Ammon's horn (tissue), 1 donor: Measurements from ENCODE around the gene STK10.

ENCODE experiments used
- DNase-seq: peaks from one replicate; pipeline ENCODE4 v3.0.0-alpha.2; 2016; ENCODE audit warnings: low spot score

The STK10 gene

DNA sequence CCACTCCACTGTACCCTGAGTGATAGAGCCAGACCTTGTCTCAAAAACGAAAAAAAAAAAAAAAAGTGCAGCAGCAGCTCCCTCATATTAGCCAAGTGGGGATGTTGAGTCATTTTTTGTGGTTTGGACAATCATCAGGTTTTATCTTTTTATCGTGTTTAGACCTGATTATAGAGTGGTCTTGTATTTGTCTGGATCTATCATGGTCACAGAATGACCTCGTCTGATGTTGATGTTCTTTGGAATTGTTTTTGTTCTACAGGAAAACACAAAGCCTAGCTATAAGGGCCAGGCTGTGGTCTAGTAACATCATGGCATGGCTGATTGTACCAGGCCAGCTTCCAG, 179.9 kb downstream of the STK10 start:
- DNase-seq, result no peak

DNA sequence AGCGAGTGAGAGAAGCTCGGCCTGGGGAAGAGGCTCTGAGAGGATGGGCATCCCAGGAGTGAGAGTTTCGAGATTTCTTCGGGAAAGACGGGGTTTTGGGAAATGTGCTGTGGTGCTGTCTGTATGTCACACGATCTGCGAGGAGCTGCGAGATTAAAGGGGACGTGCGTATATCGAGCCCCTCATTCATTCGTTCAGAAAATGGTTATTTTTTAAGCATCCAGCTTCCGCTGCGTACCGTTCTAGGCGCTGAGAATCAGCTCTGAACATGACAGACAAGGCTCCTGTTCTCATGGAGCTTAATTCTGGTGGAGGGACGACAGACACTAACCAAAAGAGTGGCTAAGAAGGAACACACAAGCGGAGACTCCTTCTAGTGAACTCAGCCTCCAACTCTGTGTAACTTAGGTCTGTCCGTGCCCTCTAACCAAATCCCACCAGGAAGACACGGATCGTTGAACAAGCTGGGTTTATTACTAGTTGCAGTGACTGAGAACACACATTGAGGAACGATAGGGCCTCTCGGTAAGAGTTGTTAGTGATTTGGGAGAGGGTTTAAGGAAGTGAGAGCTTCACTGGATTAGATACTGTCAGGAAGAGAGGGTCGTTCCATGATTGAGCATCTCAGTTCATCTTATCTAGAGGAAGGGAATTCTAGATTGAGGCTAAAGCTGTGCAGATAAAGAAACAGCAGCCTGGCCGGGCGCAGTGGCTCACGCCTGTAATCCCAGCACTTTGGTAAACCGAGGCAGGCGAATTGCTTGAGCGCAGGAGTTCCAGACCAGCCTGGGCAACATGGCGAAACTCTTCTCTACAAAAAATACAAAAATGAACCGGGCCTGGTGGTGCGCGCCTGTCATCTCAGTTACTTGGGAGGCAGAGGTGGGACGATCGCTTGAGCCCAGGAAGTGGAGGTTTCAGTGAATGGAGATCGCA, 180.6 kb downstream of the STK10 start:
- DNase-seq, result peak; percentile 20

DNA sequence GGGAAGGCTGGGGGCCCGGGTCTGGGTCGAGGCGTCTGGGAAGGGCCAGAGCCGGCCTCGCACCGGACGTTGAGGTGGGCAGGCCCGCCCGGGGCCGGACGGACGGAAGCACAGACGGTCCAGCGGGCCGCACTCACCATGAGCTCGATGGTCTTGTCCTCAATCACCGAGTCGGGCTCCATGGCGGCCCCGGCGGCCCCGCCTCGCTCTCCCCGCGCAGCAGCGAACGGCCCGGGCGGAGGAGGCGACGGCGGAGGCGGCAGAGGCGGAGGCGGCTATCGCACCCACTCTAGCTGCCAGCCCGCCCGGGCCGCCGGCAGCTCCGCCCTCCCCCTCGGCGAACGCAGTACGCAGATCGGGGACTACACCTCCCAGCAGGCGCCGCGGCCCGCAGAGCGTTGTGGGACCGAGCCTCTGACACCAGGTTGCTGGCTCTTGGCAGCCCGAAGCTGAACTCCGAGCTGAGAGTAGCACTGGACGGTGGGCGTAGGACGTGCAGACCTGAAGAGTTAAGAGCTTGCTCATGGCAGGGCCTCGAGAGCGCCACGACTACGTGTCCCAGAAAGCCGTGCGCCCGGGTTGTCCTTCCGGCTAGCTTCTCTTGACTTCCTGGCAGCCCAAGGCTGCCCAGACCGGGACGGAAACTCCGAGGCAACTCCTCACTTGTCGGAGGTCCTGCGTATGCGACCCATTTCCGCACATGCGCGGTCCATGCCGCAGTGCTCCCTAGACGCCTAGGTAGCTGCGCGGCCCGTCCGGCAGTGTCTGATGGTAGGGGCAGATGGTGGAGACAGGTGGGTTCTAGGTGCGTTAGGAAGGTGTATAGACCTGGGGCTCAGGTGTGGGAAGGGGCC, 181.5 kb downstream of the STK10 start, which contains the start of gene FBXW11:
TSS of gene FBXW11 (minus strand) at position 318 of the 854 bp plus-strand sequence. CDS start at position 182, 136 bp downstream.
- DNase-seq, result peak; percentile 99

DNA sequence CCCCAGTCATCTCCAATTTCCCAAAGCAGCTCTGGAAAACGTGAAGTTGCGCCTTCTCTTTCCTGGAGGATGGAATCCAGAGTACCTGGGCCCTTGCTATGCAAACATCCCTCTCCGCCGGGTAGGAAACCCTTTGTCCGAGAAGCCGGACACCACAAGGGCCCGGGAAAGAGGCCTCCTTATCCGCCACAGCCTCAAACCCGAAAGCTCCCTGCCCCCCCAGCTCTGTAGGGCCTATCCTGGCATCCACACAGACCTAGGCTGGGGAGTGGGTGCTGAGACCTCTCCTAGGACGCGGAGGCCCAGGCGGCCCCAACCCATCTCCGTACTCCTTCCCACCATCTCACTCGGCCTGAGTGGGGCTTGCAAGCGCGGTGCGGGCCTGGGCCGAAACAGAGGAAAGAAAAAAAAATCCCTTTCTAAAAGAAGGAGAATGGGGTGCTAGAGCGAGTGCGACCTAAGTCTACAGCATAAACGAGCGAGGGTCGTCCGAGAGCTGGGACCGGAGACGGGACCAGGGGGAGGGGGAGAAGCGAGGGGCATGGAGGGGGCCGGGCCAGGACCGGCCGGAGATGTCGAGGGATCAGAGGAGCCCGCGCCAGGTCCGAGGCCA, 182.2 kb downstream of the STK10 start:
- DNase-seq, result peak; percentile 18

DNA sequence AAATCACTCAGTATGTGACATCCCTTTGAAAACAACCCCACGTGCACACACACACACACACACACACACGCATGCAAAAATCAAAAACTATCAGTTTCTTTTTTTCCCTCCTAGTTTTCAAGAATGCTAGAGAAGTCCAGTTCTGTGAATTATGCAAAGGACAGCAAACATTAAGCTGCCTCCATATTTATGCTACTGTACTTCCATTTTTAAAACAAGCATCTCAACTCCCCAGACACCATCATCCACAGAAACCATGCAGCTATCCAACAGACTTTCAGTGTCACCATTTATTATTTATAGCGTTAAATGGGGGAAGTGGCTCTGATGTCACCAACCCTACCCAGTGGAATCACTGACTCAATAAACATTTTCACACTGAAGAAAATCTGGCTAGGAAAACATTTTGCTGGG, 183.2 kb downstream of the STK10 start:
- no peak for DNase-seq

DNA sequence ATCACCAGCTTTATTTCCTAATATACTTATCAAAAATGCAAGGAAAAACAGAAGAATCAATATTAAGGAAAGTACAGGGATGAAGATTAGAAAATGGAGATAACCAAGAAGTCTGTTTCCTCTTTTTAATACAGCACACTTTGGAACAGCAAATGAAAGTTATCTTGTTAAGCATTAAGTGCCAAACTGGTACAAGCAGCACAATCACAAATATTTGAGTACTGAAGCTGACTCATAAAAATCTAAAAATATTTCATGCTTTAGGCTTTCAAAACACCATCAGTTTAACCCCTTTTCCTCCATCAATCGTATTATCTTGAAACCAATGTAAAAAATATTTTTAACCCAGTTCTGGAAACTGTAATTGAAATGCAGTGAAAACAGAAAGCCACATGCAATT, 184.3 kb downstream of the STK10 start:
- no peak for DNase-seq

GRCh38 chr5:172002840-172003512, 185.0 kb downstream of the STK10 start:
- no peak for DNase-seq

DNA sequence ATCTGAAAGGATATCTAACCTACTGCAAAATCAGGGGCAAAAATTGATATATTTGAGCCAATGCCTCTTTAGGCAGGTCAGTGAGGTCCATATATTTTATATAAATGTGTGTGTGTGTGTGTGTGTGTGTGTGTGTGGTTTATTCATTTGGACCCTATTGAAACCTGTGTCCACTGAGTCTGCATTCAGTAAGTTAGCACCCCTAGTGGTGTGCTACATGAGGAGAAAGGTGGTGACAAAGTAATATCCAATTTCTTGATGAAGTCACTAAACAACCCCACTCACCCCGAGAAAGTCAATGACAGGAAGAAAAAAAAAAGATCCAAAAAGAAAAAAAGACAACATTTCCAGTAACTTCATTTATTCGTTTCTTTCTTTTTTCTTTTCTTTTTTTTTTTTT, 185.7 kb downstream of the STK10 start:
- no peak for DNase-seq

- no peak for DNase-seq
These were observed 188.1 kb downstream of the STK10 start for GRCh38 chr5:171999877-172000276.

DNA sequence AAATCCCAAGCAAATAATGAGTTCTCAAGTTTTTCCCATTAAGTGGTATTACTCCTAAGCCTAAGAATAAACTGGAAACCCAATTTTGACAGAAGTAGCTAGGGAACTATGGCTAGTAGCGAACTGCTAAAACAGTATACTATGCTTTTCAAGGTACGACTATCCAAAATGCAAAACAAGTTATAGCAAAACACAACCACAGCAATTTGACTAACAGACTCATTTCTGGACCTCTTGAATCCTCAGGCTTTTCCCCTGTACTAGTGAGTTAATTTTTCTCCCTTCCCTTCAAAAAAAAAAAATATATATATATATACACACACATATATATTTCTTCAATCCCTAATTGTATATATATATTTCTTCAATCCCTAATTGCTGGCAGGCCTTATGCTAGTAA, 188.9 kb downstream of the STK10 start:
- DNase-seq, result no peak

- DNase-seq, result no peak
These were observed 191.0 kb downstream of the STK10 start for GRCh38 chr5:171997011-171997410.

GRCh38 chr5:171992813-171993212, 195.2 kb downstream of the STK10 start:
- DNase-seq, result no peak

- DNase-seq, result no peak
These were observed 195.7 kb downstream of the STK10 start for GRCh38 chr5:171992305-171992704.
